OCI-LY7 (cell line): ENCODE data around the gene BTRC. TPM values are rescaled to one million over a fixed set of nuclear protein-coding genes. Genes with fewer than 3 reads are reported as not detected.

Source experiments
- BruUV-seq: library from RNA; stranded (reverse); fragments of 400-500 nt; replicated peaks from 2 replicates; lab custom pipeline; 2021; lab: Mats Ljungman, UMichigan
- CTCF ChIA-PET: fragments of 300-600 bp; sonication (Branson Sonifier 250); formaldehyde crosslinking; loops from one replicate; lab custom pipeline; 2022; ENCODE audit warnings: antibody characterized with exemption; ENCODE audit not compliant: unreplicated experiment; lab: Charles Lee
- POLR2A ChIA-PET: fragments of 300-600 bp; sonication (Branson Sonifier 250); formaldehyde crosslinking; loops from one replicate; lab custom pipeline; 2022; ENCODE audit warnings: antibody characterized with exemption; lab: Charles Lee
- DNase-seq: peaks from one replicate; pipeline ENCODE4 v3.0.0-alpha.2; 2015; ENCODE audit warnings: low spot score
- H2AFZ ChIP-seq: fragments of 200-600 bp; sonication (generic), shearing (Covaris generic); 2 replicates; pipeline ENCODE4 v1.6.1; 2014; ENCODE audit warnings: mild to moderate bottlenecking, antibody characterized with exemption, low read length, moderate library complexity
- H3K27ac ChIP-seq: fragments of 200-600 bp; sonication (generic); 2 replicates; pipeline ENCODE4 v1.5.1; 2014; ENCODE audit warnings: mixed run types, low read depth, mild to moderate bottlenecking, moderate library complexity, low read length, inconsistent platforms; ENCODE audit not compliant: poor library complexity, severe bottlenecking
- H3K36me3 ChIP-seq: fragments of 200-600 bp; sonication (generic); 2 replicates; pipeline ENCODE4 v1.6.1; 2014; ENCODE audit warnings: mild to moderate bottlenecking, antibody characterized with exemption, low read length, moderate library complexity, mixed read lengths; ENCODE audit not compliant: insufficient read depth
- H3K4me1 ChIP-seq: fragments of 200-600 bp; sonication (generic); 2 replicates; pipeline ENCODE4 v1.5.1; 2014; ENCODE audit warnings: mild to moderate bottlenecking, low read length; ENCODE audit not compliant: insufficient read depth, poor library complexity, severe bottlenecking
- H3K4me2 ChIP-seq: fragments of 200-600 bp; sonication (generic); 2 replicates; pipeline ENCODE4 v1.6.1; 2014; ENCODE audit warnings: mild to moderate bottlenecking, low read length
- H3K4me3 ChIP-seq: fragments of 200-600 bp; sonication (generic); 2 replicates; pipeline ENCODE4 v1.5.1; 2014; ENCODE audit warnings: mild to moderate bottlenecking, low read depth, low read length; ENCODE audit not compliant: poor library complexity, severe bottlenecking
- H3K79me2 ChIP-seq: fragments of 200-600 bp; sonication (generic); 2 replicates; pipeline ENCODE4 v1.6.1; 2016; ENCODE audit warnings: low read depth, mild to moderate bottlenecking, low read length, moderate library complexity, mixed read lengths; ENCODE audit not compliant: insufficient read depth
- H3K9me2 ChIP-seq: fragments of 200-600 bp; sonication (generic); 2 replicates; pipeline ENCODE4 v1.6.1; 2016; ENCODE audit warnings: mild to moderate bottlenecking, low read length, mixed read lengths; ENCODE audit not compliant: insufficient read depth
- H3K9me3 ChIP-seq: fragments of 200-600 bp; sonication (generic); 2 replicates; pipeline ENCODE4 v1.6.1; 2014; ENCODE audit warnings: mild to moderate bottlenecking, mixed run types, low read length, mixed read lengths
- H4K20me1 ChIP-seq: fragments of 200-600 bp; sonication (generic); 2 replicates; pipeline ENCODE4 v1.6.1; 2014; ENCODE audit warnings: mild to moderate bottlenecking, antibody characterized with exemption, low read length, moderate library complexity, mixed read lengths; ENCODE audit not compliant: insufficient read depth
- CTCF ChIP-seq: fragments of 200-600 bp; sonication (generic); conservative IDR thresholded peaks from 2 replicates; pipeline ENCODE4 v1.5.1; 2014; ENCODE audit warnings: mild to moderate bottlenecking, antibody characterized with exemption, low read length, moderate library complexity, mixed read lengths
- EZH2phosphoT487 ChIP-seq: fragments of 200-600 bp; sonication (generic); IDR thresholded peaks from 2 replicates; pipeline ENCODE4 v1.6.1; 2018; ENCODE audit warnings: low read depth, borderline replicate concordance, mild to moderate bottlenecking, mixed run types, antibody characterized with exemption, low read length, moderate library complexity, mixed read lengths
- intact Hi-C: fragments of 100-400 bp; cut with micrococcal nuclease; formaldehyde crosslinking; loops from one replicate; pipeline ENCODE4 v1.10.0; 2022; ENCODE audit not compliant: unreplicated experiment
- total RNA-seq, 2 experiments: library from RNA; depleted of rRNA in 1 of 2; stranded (reverse); fragments of >200 nt in 1 of 2; shearing (Covaris generic) in 1 of 2; gene quantifications; 2 replicates each; pipeline ENCODE4 v1.2.3, GENCODE V29; 2014 to 2022

The BTRC gene
- total RNA-seq, 2 experiments from 2014 or later, result 6.1 to 17.8 TPM

GRCh38 chr10:101575580-101576210 lies 221.7 kb downstream of the BTRC start:
- CTCF ChIA-PET, result no interaction called here
- no peak overlapping the region for H3K4me2 ChIP-seq

GRCh38 chr10:101576211-101576863 lies 222.4 kb downstream of the BTRC start:
- no peak for DNase-seq
- no peak overlapping the region for H3K4me2 ChIP-seq
- H3K79me2 ChIP-seq, result no peaks in the 10 kb centered on the region
- no peaks in the 10 kb centered on the region for H4K20me1 ChIP-seq
- H3K9me3 ChIP-seq, result no peaks in the 10 kb centered on the region
- H3K4me3 ChIP-seq, result no peak overlapping the region
- no peak overlapping the region for H3K27ac ChIP-seq
- H3K36me3 ChIP-seq, result 0 out of 2 replicates have a peak, but pooled peaks cover 3% of the 10 kb centered on the region
- H2AFZ ChIP-seq, result no peak overlapping the region
- no peaks in the 10 kb centered on the region for H3K9me2 ChIP-seq
- ChIA-PET CTCF (no interaction called here), POLR2A (interaction anchor here (0.6 to 0.9 kb wide), 4 partner anchors 205 to 629 kb away, joined by 3 to 4 read pairs (median 3); partner anchors contain the start of gene NPM3)
- intact Hi-C loops, result no loop called here
- TF ChIP-seq CTCF, result no peak
- no peak for TF ChIP-seq EZH2phosphoT487
- no TSS peak for BruUV-seq
- H3K4me1 ChIP-seq, result peaks cover 8% of the 10 kb centered on the region

More at GRCh38 chr10:101575580-101576210, 221.7 kb downstream of the BTRC start:
- Histone ChIP-seq H3K4me1 (peaks cover 9% of the 10 kb centered on the region), H3K9me2 (no peaks in the 10 kb centered on the region), H3K27ac (no peak overlapping the region), H3K79me2 (no peaks in the 10 kb centered on the region), H3K36me3 (0 out of 2 replicates have a peak, but pooled peaks cover 3% of the 10 kb centered on the region), H3K4me3 (no peak overlapping the region), H3K9me3 (no peaks in the 10 kb centered on the region), H2AFZ (no peak overlapping the region), H4K20me1 (no peaks in the 10 kb centered on the region)
- POLR2A ChIA-PET, result interaction anchor here (0.7 kb wide), 2 partner anchors 208 to 520 kb away, joined by 3 read pairs; partner anchors contain the start of gene NPM3
- no peak for DNase-seq
- no peak for TF ChIP-seq CTCF
- no peak for TF ChIP-seq EZH2phosphoT487
- BruUV-seq, result no TSS peak
- intact Hi-C loops, result no loop called here
